Choroid plexus epithelial cell (primary cell): Measurements from ENCODE around the gene RALGDS.

Source experiments
- DNase-seq: peaks from one replicate; pipeline ENCODE4 v3.0.0-alpha.2; 2010; ENCODE audit warnings: low read depth
- H3K4me3 ChIP-seq: 2 replicates; pipeline ENCODE4 v1.5.1; 2011; ENCODE audit warnings: low read depth, mild to moderate bottlenecking, control low read depth, low read length, moderate library complexity
- TF ChIP-seq, protein P1 (sequence below): conservative IDR thresholded peaks from 2 replicates; pipeline ENCODE4 v1.5.1; 2011; ENCODE audit warnings: low read depth, mild to moderate bottlenecking, control low read depth, inconsistent platforms, low read length, moderate library complexity

Gene RALGDS

DNA sequence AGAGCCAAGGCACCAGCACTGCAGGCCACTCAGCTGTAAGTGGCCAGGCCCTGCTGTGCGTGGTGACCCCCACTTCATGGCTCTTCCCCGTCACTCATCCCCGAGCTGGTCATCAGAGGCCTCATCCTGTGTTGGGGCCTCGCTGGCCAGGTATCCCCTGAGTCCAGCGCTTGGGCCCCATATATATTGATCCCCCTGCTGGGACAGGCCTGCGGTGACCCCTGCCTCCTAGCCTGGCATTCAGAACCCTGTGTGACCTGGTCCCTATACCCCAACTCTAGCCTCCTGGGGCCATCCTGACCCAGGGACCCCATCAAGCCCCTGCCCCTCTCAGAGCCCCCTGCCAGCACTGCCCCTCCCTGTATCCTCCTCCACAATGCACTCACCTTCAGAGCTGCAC, 30.0 kb upstream of the RALGDS start:
- no peak for DNase-seq
- no peak overlapping the region for H3K4me3 ChIP-seq
- TF ChIP-seq, protein P1, sequence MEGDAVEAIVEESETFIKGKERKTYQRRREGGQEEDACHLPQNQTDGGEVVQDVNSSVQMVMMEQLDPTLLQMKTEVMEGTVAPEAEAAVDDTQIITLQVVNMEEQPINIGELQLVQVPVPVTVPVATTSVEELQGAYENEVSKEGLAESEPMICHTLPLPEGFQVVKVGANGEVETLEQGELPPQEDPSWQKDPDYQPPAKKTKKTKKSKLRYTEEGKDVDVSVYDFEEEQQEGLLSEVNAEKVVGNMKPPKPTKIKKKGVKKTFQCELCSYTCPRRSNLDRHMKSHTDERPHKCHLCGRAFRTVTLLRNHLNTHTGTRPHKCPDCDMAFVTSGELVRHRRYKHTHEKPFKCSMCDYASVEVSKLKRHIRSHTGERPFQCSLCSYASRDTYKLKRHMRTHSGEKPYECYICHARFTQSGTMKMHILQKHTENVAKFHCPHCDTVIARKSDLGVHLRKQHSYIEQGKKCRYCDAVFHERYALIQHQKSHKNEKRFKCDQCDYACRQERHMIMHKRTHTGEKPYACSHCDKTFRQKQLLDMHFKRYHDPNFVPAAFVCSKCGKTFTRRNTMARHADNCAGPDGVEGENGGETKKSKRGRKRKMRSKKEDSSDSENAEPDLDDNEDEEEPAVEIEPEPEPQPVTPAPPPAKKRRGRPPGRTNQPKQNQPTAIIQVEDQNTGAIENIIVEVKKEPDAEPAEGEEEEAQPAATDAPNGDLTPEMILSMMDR, result no peak

DNA sequence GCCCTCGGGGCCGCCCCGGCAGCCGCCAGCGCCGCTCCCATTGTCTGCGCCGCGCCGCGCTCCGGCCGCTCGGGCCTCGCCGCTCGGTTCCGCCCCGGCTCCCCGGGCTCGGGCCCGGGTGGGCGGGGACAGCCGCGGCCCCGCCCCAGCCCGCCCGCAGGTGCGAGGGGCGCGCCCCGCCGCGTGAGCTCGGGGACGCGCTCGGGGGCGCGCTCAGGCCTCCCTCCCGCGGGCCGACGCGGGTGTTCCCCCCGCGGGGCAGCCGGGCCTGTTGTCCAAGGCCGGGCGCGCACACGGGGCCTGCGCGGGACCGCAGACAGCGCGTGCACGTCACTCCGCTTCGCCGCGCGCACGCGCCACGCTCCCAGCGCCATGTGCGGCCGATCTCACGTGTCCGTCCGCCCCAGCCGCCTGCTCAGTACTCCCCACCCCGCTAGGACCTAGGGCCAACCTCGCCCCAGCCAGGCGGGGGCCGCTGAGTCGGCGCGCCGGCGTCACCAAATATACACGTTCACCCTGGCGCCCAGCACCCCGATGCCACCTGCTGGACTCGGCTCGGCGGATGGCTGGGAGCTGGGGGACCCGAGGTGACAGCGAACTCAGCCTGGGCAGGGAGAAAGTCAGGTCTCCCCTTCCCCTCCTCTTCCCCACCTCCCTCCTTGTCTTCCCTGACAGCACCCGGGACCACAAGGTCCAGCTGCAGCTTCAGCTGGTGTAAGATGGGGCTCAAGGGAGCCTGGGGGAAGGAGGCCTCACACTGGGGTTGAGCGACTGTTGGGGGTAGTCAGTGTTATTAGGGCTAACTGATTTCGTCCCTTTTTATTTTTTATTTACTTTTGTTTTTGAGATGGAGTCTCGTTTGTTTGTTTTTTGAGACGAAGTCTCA, 28.3 kb upstream of the RALGDS start:
- TF ChIP-seq, protein P1, result no peak
- peak overlapping the region; percentile 75 for H3K4me3 ChIP-seq
- DNase-seq, result peak; percentile 86

DNA sequence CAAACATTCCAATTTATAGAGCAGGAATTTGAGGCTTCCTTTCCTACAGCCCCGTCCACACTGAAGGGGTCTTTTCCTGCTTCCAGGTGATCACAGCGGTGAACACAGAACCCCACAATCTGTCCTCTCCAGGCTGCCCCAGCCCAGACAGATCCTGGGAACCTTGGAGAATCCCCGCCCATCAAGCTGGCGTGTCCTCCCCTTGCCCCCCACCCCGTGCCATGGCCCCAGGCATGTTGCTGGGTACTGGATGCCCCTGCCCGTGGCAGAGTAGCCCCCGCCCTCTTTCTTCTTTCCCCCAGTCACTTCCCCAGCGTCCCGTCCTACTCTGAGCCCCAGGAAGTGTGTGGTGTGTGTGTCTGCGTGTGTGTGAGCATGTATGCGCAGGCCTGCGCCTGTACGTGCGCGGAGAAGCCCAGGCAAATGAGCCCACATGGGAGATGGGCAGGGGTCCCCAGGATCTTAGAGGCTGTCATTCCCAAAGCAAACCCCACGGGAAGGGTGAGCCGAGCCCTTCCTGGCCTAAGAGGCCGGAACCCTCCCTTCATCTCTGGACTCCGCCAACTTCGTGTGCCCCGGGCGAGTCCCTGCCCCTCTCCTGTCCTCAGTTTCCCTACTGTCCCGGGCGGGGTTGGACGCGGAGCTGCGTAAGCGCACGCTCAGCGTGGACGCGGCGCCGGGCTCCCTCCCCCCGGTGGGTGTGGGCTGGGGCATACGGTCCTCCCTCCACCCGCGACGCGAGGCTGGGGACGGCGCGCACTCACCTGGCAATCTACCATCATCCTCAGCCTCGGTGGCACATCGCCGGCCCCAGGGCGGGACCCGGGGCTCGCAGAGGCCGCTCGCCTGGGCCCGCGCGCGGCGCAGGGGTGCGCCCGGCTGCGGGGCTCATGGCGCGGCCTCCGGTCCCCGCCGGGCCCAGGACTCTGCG, 27.4 kb upstream of the RALGDS start:
- TF ChIP-seq, protein P1, result no peak
- DNase-seq, result peak; percentile 38

DNA sequence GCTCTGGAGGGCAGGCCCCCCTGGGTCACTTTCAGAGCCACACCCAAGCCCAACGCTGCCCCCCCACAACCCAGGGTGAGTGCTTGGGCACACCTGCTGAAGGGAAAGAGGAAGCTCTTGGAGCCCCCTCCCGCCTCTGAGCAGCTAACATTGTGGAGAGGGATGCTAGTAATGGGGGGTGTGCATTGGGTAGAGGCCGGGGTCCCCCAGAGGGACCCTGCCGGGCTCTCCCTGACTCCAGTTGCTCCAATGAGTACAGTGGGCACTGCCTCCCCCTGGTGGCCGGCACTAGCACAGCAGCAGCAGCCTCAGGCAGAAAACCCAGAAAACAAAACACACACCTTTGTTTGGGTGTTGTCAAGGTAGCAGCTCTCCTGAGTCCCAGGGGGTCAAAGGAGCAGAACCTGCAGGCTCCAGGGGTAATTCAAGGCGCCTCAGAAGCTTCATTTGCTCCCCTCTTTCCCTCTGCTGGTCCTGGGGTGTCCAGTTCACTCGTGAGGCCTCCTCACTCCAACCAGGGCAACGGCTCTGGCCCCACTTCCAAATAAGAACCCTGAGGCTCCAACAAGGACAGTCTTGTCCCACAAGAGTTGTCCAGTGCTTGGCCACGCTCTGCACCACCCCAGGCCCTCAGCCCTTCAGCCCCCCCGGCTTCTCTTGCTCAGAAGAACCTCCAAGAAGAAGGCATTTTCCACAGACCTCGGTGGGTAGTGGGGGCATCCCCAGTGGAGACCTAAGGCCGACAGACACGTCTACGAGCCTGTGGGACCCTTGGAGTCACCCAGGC, 26.6 kb upstream of the RALGDS start:
- peak overlapping the region; percentile 75 for H3K4me3 ChIP-seq
- TF ChIP-seq, protein P1, result peak; percentile 96
- peak; percentile 57 for DNase-seq

More for the DNA sequence above, 27.4 kb upstream of the RALGDS start:
- peak overlapping the region; percentile 75 for H3K4me3 ChIP-seq

DNA sequence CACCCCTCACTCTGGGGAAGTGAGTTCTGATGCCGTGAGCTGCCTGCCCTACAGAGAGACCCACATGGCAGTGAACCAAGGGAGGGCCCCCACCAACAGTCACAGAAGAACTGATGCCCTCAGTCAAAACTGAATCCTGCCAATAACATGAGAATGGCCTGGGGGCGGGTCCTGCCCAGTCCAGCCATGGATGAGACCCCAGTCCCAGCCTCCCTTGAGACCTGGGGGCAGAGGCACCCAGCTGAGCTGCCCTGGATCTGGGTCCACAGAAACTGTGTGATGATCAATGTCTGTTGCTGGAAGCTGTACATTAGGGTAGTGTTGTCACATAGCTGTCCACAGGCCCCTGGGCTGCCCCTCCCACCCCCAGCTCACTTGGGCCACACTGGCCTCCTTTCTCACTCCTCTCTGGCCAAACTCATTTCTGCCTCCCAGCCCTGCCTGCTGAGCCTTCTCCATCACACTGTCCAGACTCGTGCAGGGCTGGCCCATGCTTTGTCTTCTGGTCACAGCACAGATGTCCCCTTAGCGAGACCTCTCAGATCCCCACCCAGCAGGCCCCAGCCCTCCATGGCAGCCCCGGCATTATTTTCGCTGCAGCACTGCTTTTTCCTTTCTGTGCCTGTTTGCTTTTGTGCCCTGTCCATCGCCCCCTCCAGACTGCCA, 25.8 kb upstream of the RALGDS start:
- H3K4me3 ChIP-seq, result no peak overlapping the region

More for the DNA sequence above, 25.8 kb upstream of the RALGDS start:
- TF ChIP-seq, protein P1, result no peak
- DNase-seq, result no peak
